ENCODE results near the gene ANKRD7.
"Not testable (repeated sequence)": the region's sequence is repeated elsewhere in the genome, so short reads cannot be mapped to it uniquely, and the experiment has no call there.

Gene ANKRD7

DNA sequence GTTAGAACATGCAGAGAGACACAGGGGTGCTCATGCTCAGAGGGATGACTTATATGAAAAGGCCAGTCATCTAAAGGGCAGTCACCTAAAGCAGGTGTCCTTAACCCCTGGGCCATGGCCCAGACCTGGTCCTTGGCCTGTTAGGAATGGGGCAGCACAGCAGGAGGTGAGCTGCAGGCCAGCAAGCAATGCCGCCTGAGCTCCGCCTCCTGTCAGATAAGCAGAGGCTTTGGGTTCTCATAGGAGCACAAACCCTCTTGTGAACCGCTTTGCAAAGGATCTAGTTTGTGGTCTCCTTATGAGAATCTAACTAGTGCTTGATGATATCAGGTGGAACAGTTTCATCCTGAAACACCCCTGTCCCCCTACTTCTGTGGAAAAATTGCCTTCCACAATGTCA, 14.5 kb downstream of the ANKRD7 start:
- DNase-seq (ENCODE audit: low read depth) = no peak

DNA sequence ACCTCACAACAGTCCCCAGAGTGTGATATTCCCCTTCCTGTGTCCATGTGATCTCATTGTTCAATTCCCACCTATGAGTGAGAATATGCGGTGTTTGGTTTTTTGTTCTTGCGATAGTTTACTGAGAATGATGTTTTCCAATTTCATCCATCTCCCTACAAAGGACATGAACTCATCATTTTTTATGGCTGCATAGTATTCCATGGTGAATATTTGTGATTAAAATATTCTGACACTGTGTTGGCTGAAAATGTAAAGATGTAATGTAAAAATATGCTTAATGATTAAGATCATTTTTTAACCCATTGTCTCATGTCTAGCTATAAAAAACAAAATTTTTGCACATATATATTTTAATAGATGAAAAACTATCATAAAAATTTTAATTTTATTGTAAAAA, 15.8 kb downstream of the ANKRD7 start:
- not testable (repeated sequence) for DNase-seq (ENCODE audit: low read depth)

GRCh38 chr7:118243695-118244094, 19.2 kb downstream of the ANKRD7 start:
- DNase-seq (ENCODE audit: low read depth) = no peak

- no peak for DNase-seq (ENCODE audit: low read depth)
Observed at GRCh38 chr7:118245267-118246040, 20.9 kb downstream of the ANKRD7 start.

DNA sequence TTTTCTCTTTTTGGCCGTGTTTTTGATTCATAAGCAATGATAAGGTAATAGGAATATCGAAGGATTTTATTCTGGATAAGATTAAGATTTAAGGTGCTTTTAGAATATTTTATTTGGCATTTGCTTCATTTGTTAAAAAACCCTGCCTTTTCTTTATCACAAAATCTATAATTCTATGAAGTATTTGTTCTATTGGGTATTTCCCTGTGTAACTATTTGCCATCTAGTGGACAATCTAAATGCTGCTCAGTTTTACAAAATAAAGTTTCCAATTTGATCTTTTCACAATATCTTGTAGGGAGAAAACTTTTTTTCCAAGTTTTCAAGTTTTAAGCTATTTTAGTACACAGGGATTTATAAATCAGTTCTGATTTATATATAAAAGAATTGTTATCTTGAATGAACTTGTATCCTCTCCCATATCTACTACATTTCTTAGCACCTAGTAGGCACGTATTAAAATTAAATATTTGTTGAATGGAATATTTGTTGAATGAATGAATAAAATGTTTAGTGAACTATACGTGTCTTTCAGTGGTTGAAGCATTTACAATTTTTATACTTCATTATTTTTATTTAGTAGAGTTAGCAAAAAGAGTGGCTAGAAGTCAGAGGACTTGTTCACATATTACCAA, 26.5 kb downstream of the ANKRD7 start:
- DNase-seq (ENCODE audit: low read depth) = no peak

DNA sequence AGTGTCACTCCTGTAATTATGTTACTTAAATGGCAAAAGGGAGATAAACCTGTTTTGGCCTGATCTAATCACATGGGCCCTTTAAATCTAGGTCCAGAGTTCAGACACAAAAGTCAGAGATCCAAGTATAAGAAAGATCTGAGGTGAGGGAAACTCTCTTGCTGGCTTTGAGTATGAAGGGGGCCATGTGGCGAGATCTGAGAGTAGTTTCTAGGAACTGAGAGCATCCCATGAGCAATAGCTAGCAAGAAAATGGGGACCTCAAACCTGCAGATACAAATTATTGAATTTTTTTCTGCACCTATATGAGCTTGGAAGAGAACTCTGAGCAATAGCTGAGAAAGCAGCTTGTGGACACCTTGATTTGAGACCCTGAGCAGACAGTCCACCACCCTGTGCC, 27.6 kb downstream of the ANKRD7 start:
- no peak for DNase-seq (ENCODE audit: low read depth)

DNA sequence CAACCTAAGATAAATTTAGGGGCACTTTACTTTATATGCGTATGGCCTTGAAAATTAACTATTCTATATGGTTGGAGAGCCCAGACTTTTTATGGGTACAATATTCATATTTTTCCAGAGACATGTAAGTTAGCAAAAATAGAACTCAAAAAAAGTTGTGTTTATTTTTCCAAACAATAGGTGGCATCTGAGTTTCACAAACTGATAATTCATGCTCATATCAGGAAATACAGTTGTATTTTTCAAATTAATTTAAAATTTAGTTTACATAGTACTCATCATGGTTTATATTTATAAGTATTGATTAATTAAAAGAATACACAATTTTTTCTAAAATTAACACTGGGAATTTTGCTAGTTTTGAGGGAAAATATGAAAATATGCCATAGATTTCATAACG, 34.6 kb downstream of the ANKRD7 start:
- no peak for DNase-seq (ENCODE audit: low read depth)

- no peak for DNase-seq (ENCODE audit: low read depth)
Observed at GRCh38 chr7:118264836-118265235, 40.3 kb downstream of the ANKRD7 start.

- DNase-seq (ENCODE audit: low read depth) = no peak
Observed at GRCh38 chr7:118280319-118281012, 56.0 kb downstream of the ANKRD7 start.

- no peak for DNase-seq (ENCODE audit: low read depth)
Observed at GRCh38 chr7:118281196-118281595, 56.7 kb downstream of the ANKRD7 start.

DNA sequence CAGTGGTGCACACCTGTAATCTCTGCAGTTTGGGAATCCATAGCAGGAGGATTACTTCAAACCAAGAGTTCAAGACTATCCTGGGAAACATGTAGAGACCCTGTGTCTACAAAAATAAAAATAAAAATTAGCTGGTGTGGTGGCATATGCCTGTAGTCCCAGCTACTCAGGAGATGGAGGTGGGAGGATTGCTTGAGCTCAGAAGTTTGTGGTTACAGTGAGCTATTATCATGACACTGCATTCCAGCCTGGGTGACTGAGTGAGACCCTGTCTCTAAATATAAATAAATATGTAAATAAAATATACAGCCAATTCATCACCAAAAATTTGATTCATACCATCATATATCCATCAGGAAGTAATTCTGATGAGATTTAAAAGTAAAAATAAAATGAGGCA, 60.9 kb downstream of the ANKRD7 start:
- no peak for DNase-seq (ENCODE audit: low read depth)

- DNase-seq (ENCODE audit: low read depth) = no peak
Observed at GRCh38 chr7:118286131-118286530, 61.6 kb downstream of the ANKRD7 start.

DNA sequence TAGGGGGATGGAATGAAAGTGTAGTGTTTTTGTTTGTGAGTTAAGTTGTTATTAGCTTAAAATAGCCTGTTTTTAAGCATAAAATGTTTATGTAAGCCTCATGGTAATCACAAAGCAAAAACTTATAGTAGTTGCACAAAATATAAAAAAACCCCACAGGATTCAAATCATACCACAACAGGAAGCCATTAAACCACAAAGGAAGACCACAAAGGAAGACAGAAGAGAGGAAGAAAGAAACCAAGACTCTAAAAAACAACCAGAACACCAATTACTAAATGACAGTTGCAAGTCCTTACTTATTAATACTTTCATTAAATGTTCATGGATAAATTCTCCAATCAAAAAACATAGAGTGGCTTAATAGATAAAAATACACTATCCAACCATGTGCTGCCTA, 63.6 kb downstream of the ANKRD7 start:
- DNase-seq (ENCODE audit: low read depth) = no peak

DNA sequence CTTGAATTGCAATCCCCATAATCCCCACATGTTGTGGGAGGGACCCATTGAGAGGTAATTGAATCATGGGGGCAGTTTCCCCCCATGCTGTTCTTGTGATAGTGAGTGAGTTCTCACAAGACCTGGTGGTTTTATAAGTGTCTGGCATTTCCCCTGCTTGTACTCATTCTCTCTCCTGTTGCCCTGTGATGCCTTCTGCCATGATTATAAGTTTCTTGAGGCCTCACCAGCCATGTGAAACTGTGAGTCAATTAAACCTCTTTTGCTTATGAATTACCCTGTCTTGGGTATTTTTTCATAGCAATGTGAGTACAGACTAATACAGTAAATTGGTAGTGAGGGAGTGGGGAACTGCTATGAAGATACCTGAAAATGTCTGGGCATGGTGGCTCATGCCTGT, 65.0 kb downstream of the ANKRD7 start:
- DNase-seq (ENCODE audit: low read depth) = no peak
